Vagina (tissue), 2 donors: ENCODE data around the gene ZNF469. TPM values are rescaled to one million over a fixed set of nuclear protein-coding genes. Genes with fewer than 3 reads are reported as not detected.

Source experiments
- DNase-seq, 2 donors: peaks; one replicate each; pipeline ENCODE4 v3.0.0-alpha.2; 2017; ENCODE audit errors: extremely low spot score in 2 of 2
- H3K27ac ChIP-seq: fragments of 200-600 bp; sonication (generic); one replicate; pipeline ENCODE4 v1.5.1; 2019
- H3K27me3 ChIP-seq: fragments of 200-600 bp; sonication (generic); one replicate; pipeline ENCODE4 v1.5.1; 2019
- H3K36me3 ChIP-seq, 2 donors: fragments of 200-600 bp; sonication (generic); one replicate each; pipeline ENCODE4 v1.5.1; 2017 to 2019
- H3K4me1 ChIP-seq: fragments of 200-600 bp; sonication (generic); one replicate; pipeline ENCODE4 v1.5.1; 2019
- H3K4me3 ChIP-seq, 2 donors: fragments of 200-600 bp; sonication (generic); 1 replicate in 1 of 2; 2 replicates in 1 of 2; pipeline ENCODE4 v1.5.1; 2016 to 2019
- H3K9me3 ChIP-seq: fragments of 200-600 bp; sonication (generic); one replicate; pipeline ENCODE4 v1.5.1; 2019
- POLR2A ChIP-seq, 2 donors: fragments of 450-650 bp; IDR thresholded peaks; one replicate each; pipeline ENCODE4 v1.6.1; 2017; ENCODE audit warnings: antibody characterized with exemption in 2 of 2, mild to moderate bottlenecking in 2 of 2, moderate library complexity in 2 of 2
- POLR2AphosphoS5 ChIP-seq, 2 donors: sonication (generic); formaldehyde crosslinking; IDR thresholded peaks; one replicate each; pipeline ENCODE4 v1.9.0; 2017; ENCODE audit warnings: antibody characterized with exemption in 2 of 2, mild to moderate bottlenecking in 2 of 2, low read depth in 1 of 2; ENCODE audit not compliant: insufficient read depth in 1 of 2
- intact Hi-C: fragments of 100-400 bp; cut with DNase I; formaldehyde crosslinking; loops from one replicate; pipeline ENCODE4 v1.15.1; 2023
- total RNA-seq: library from RNA; depleted of rRNA; stranded (reverse); fragments of >200 nt; gene quantifications from one replicate; pipeline ENCODE4 v1.2.3, GENCODE V29; 2016
- TF ChIP-seq, protein P1 (sequence below), 3 experiments: fragments of 450-650 bp in 2 of 3; fragments of 200-600 bp in 1 of 3; sonication (generic) in 1 of 3; IDR thresholded peaks; one replicate each; pipeline ENCODE4 v1.5.1; 2017 to 2019; ENCODE audit warnings: antibody characterized with exemption in 3 of 3, mild to moderate bottlenecking in 2 of 3, moderate library complexity in 2 of 3

ZNF469 gene
- total RNA-seq, 1 donor from 2014 or later, result 2.2 TPM

DNA sequence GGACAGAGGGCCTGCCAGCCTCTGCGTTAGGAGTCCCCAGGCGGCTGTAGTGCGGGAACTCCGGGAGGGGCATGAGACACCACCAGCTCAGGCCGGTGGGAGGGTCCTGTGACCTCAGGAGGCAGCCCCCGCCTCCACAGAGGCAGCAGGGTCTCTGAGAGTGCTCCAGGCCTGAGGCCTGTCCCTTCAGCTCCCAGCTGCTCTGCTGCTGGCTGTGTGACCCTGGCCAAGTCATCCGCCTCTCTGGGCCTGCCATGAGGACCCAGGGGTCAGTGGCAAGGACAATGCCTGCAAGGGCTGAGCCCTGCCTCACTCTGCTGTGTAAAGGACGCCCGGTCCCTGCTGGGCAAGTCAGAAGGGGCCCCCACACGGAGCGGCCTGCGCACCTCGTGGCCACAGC is 43.3 kb downstream of the ZNF469 start:
- intact Hi-C loops, result no loop called here
- H3K4me1 ChIP-seq, result peaks cover 27% of the 10 kb centered on the region
- no peak for TF ChIP-seq POLR2A (IDR thresholded peaks at IDR 0.05)
- TF ChIP-seq, protein P1, sequence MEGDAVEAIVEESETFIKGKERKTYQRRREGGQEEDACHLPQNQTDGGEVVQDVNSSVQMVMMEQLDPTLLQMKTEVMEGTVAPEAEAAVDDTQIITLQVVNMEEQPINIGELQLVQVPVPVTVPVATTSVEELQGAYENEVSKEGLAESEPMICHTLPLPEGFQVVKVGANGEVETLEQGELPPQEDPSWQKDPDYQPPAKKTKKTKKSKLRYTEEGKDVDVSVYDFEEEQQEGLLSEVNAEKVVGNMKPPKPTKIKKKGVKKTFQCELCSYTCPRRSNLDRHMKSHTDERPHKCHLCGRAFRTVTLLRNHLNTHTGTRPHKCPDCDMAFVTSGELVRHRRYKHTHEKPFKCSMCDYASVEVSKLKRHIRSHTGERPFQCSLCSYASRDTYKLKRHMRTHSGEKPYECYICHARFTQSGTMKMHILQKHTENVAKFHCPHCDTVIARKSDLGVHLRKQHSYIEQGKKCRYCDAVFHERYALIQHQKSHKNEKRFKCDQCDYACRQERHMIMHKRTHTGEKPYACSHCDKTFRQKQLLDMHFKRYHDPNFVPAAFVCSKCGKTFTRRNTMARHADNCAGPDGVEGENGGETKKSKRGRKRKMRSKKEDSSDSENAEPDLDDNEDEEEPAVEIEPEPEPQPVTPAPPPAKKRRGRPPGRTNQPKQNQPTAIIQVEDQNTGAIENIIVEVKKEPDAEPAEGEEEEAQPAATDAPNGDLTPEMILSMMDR (IDR thresholded peaks at IDR 0.05), result no peak
- no peak for TF ChIP-seq POLR2AphosphoS5 (IDR thresholded peaks at IDR 0.05; ENCODE audit: insufficient read depth in 1 of 2, low read depth in 1 of 2)
- H3K27ac ChIP-seq, result peak overlapping the region; percentile 31
- no peaks in the 10 kb centered on the region for H3K9me3 ChIP-seq
- no peaks in the 10 kb centered on the region for H3K36me3 ChIP-seq
- DNase-seq, result no peak
- no peaks in the 10 kb centered on the region for H3K27me3 ChIP-seq
- no peak overlapping the region for H3K4me3 ChIP-seq

DNA sequence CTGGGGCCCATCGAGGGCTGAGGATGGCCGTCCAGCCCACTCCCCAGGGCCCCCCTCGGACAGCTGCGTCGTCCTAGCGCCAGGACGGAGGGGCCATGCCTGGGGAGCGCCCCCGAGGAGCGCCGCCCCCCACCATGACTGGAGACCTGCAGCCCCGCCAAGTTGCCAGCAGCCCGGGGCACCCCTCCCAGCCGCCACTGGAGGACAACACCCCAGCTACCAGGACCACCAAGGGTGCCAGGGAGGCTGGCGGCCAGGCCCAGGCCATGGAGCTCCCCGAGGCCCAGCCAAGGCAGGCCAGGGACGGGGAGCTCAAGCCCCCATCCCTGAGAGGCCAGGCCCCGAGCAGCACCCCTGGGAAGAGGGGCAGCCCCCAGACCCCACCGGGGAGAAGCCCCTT is 44.6 kb downstream of the ZNF469 start:
- intact Hi-C loops, result no loop called here
- DNase-seq, result no peak
- Histone ChIP-seq H3K36me3 (no peaks in the 10 kb centered on the region), H3K27ac (no peak overlapping the region), H3K9me3 (no peaks in the 10 kb centered on the region), H3K4me1 (peaks cover 34% of the 10 kb centered on the region), H3K4me3 (no peak overlapping the region), H3K27me3 (no peaks in the 10 kb centered on the region)
- TF ChIP-seq POLR2A (IDR thresholded peaks at IDR 0.05) (no peak), POLR2AphosphoS5 (IDR thresholded peaks at IDR 0.05; ENCODE audit: insufficient read depth in 1 of 2, low read depth in 1 of 2) (no peak)
- TF ChIP-seq, protein P1 (IDR thresholded peaks at IDR 0.05), result no peak

DNA sequence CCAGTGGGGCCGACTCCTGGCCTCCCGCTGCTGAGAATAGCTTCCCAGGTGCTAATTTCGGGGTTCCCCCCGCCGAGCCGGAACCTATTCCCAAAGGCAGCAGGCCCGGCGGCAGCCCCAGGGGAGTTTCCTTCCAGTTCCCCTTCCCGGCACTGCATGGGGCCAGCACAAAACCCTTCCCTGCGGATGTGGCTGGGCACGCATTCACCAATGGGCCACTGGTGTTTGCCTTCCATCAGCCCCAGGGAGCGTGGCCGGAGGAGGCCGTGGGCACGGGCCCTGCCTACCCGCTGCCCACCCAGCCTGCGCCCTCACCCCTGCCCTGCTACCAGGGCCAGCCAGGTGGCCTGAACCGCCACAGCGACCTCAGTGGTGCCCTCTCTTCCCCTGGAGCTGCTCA is 45.4 kb downstream of the ZNF469 start:
- H3K4me1 ChIP-seq, result peaks cover 34% of the 10 kb centered on the region
- no peaks in the 10 kb centered on the region for H3K27me3 ChIP-seq
- no peak overlapping the region for H3K27ac ChIP-seq
- no peaks in the 10 kb centered on the region for H3K9me3 ChIP-seq
- TF ChIP-seq POLR2AphosphoS5 (IDR thresholded peaks at IDR 0.05; ENCODE audit: insufficient read depth in 1 of 2, low read depth in 1 of 2), result no peak
- TF ChIP-seq, protein P1 (IDR thresholded peaks at IDR 0.05), result no peak
- TF ChIP-seq POLR2A (IDR thresholded peaks at IDR 0.05), result no peak
- H3K36me3 ChIP-seq, result no peaks in the 10 kb centered on the region
- no peak for DNase-seq
- intact Hi-C loops, result no loop called here
- H3K4me3 ChIP-seq, result no peak overlapping the region

DNA sequence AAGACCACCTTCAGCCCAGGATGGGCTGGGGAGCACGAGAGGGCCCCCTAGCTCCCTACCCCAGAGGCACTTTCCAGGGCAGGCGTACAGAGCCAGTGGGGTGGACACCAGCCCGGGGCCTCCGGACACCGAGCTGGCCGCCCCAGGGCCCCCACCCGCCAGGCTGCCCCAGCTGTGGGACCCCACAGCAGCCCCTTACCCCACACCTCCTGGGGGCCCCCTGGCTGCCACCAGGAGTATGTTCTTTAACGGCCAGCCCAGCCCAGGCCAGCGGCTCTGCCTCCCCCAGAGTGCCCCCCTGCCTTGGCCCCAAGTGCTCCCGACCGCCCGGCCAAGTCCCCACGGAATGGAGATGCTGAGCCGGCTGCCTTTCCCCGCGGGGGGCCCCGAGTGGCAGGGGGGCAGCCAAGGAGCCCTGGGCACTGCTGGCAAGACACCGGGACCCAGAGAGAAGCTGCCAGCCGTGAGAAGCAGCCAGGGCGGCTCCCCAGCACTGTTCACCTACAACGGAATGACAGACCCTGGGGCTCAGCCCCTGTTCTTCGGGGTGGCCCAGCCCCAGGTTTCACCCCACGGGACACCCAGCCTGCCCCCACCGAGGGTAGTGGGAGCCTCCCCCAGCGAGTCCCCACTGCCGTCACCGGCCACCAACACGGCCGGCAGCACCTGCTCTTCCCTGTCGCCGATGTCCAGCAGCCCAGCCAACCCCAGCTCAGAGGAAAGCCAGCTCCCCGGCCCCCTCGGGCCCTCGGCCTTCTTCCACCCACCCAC is 46.0 kb downstream of the ZNF469 start:
- intact Hi-C loops, result no loop called here
- Histone ChIP-seq H3K27me3 (no peaks in the 10 kb centered on the region), H3K27ac (peak overlapping the region; percentile 32), H3K9me3 (no peaks in the 10 kb centered on the region), H3K36me3 (no peaks in the 10 kb centered on the region), H3K4me1 (peaks cover 34% of the 10 kb centered on the region), H3K4me3 (no peak overlapping the region)
- no peak for DNase-seq
- TF ChIP-seq POLR2A (IDR thresholded peaks at IDR 0.05) (no peak), POLR2AphosphoS5 (IDR thresholded peaks at IDR 0.05; ENCODE audit: insufficient read depth in 1 of 2, low read depth in 1 of 2) (no peak)
- TF ChIP-seq, protein P1 (IDR thresholded peaks at IDR 0.05), result no peak
